ENCODE results near the gene NEK7. TPM values are rescaled to one million over a fixed set of nuclear protein-coding genes. Genes with fewer than 3 reads are reported as not detected.

Gene NEK7
- 100 to 1,000 TPM in 1 of 2 donors, 10 to 100 TPM in 1; 80.0 to 108 TPM for total RNA-seq

- peak; percentile 70 to 82 for ATAC-seq
- peaks cover 5% of the 10 kb centered on the region for H3K36me3 Mint-ChIP-seq
- H3K27ac Mint-ChIP-seq, result peak within 1 kb of the TSS; percentile 95 to 98
- H3K4me1 Mint-ChIP-seq (ENCODE audit: low read depth in 2 of 2), result peaks cover 31 to 49% of the 10 kb centered on the region in 2 donors
- no peaks in the 10 kb centered on the region for H3K9me3 Mint-ChIP-seq
- peak within 1 kb of the TSS; percentile 99 for H3K4me3 Mint-ChIP-seq
- H3K27me3 Mint-ChIP-seq, result no peaks in the 10 kb centered on the region
- DNase-seq (ENCODE audit: low spot score), result peak; percentile 78
Measured at GRCh38 chr1:198156745-198157240, at the start of gene NEK7. Gene NEK7, plus strand, starts transcription at chr1:198156998. Its CDS starts 75,583 bp downstream, at chr1:198232581.

DNA sequence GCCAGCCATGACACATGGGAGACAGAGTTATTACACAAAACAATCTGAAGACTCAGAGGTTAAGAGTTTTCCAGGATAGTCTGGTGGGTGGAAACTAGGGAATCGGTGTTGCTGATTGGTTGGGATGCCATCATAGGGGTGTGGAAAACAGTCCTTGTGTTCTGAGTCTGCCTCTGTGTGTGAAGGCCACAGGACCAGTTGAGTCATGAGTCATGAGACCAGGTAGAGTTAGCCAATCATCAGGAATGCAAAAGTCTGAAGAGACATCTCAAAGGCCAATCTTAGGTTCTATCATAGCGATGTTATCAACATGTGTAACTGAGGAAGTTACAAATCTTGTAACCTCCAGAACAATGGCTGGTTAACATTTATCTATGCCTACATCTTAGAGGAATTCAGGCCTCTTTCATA, 49.7 kb upstream of the NEK7 start:
- no peak overlapping the region for H3K4me3 Mint-ChIP-seq
- ATAC-seq (no peak), DNase-seq (ENCODE audit: low spot score) (no peak)
- no peaks in the 10 kb centered on the region for H3K27me3 Mint-ChIP-seq
- peaks cover 4% of the 10 kb centered on the region for H3K9me3 Mint-ChIP-seq
- peak overlapping the region in 1 of 2 donors; percentile 35 for H3K27ac Mint-ChIP-seq
- H3K36me3 Mint-ChIP-seq, result no peaks in the 10 kb centered on the region
- H3K4me1 Mint-ChIP-seq (ENCODE audit: low read depth in 2 of 2), result peaks cover 12 to 17% of the 10 kb centered on the region in 2 donors

- Mint-ChIP-seq H3K4me1 (ENCODE audit: low read depth in 2 of 2) (peaks cover 0 to under 1% of the 10 kb centered on the region in 2 donors), H3K27ac (no peak overlapping the region), H3K4me3 (no peak overlapping the region), H3K27me3 (peaks cover 0 to under 1% of the 10 kb centered on the region in 2 donors), H3K36me3 (no peaks in the 10 kb centered on the region), H3K9me3 (peaks cover 4% of the 10 kb centered on the region)
- ATAC-seq (no peak), DNase-seq (ENCODE audit: low spot score) (no peak)
Measured at GRCh38 chr1:198108636-198109370, 48.0 kb upstream of the NEK7 start.

DNA sequence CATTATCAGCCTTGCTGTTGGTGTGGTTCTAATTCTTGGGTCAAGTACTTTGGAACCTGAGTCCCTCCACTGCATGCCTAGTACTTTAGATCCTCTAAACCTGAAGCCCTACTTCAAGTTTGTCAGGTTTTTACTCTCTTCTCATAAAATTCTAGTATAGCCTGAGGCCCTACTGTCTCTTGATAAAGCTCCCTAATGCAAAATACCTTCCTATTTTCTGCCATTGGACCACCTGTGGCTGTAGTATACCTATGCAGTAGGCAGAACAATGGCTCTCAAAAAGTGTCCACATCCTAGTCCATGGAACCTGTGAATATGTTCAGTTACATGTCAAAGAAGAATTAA, 47.5 kb upstream of the NEK7 start:
- H3K27ac Mint-ChIP-seq, result no peak overlapping the region
- H3K27me3 Mint-ChIP-seq, result peaks cover 0 to 3% of the 10 kb centered on the region in 2 donors
- ATAC-seq, result no peak
- H3K9me3 Mint-ChIP-seq, result peaks cover 4% of the 10 kb centered on the region
- H3K36me3 Mint-ChIP-seq, result no peaks in the 10 kb centered on the region
- DNase-seq (ENCODE audit: low spot score), result no peak
- no peaks in the 10 kb centered on the region for H3K4me1 Mint-ChIP-seq (ENCODE audit: low read depth in 2 of 2)
- H3K4me3 Mint-ChIP-seq, result no peak overlapping the region

GRCh38 chr1:198113342-198113750, 43.5 kb upstream of the NEK7 start:
- Mint-ChIP-seq H3K27ac (no peak overlapping the region), H3K36me3 (no peaks in the 10 kb centered on the region), H3K27me3 (peaks cover 5 to 7% of the 10 kb centered on the region in 2 donors), H3K9me3 (no peaks in the 10 kb centered on the region), H3K4me1 (ENCODE audit: low read depth in 2 of 2) (no peaks in the 10 kb centered on the region), H3K4me3 (no peak overlapping the region)
- DNase-seq (ENCODE audit: low spot score) (no peak), ATAC-seq (no peak)

DNA sequence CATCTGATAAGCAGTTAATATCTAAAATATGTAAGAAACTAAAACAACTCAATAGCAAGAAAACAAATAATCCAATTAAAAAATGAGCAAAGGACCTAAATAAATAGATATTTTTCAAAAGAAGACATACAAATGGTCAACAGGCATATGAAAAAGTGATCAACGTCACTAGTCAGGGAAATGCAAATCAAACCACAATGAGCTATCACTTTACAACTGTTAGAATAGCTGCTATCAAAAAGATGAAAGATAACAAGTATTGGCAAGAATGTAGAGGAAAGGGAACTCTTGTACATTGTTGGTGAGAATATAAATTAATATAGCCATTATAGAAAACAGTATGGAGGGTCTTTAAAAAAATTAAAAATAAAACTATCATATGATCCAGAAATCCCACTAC, 40.7 kb upstream of the NEK7 start:
- Mint-ChIP-seq H3K4me3 (no peak overlapping the region), H3K9me3 (no peaks in the 10 kb centered on the region), H3K27me3 (peaks cover 5 to 7% of the 10 kb centered on the region in 2 donors), H3K4me1 (ENCODE audit: low read depth in 2 of 2) (no peaks in the 10 kb centered on the region), H3K36me3 (no peaks in the 10 kb centered on the region), H3K27ac (no peak overlapping the region)
- ATAC-seq (no peak), DNase-seq (ENCODE audit: low spot score) (no peak)

- DNase-seq (ENCODE audit: low spot score), result no peak
- Mint-ChIP-seq H3K36me3 (no peaks in the 10 kb centered on the region), H3K4me1 (ENCODE audit: low read depth in 2 of 2) (no peaks in the 10 kb centered on the region), H3K27me3 (peaks cover 5 to 7% of the 10 kb centered on the region in 2 donors), H3K9me3 (no peaks in the 10 kb centered on the region), H3K4me3 (no peak overlapping the region), H3K27ac (no peak overlapping the region)
- no peak for ATAC-seq
Measured at GRCh38 chr1:198116469-198116868, 40.3 kb upstream of the NEK7 start.

DNA sequence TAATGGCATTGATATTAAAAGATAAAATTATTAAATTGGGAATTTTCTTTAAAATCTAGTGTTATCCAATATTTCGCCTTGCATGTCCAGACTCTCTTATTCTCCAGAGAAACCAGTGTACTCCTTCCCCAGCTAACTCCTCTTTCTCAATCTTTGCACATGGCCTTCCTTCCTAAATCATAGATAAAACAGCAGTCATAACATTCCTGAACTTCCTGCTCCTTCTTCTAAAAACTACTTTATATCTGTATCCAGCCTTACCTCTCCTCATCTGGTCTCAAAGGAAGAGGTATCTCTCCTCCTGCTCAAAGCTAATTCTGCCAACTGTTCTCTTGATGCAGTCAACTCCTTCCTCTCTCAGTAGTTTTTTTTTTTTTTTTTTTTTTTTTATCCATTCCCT, 39.5 kb upstream of the NEK7 start:
- H3K4me3 Mint-ChIP-seq, result no peak overlapping the region
- H3K27me3 Mint-ChIP-seq, result peaks cover 5 to 7% of the 10 kb centered on the region in 2 donors
- H3K4me1 Mint-ChIP-seq (ENCODE audit: low read depth in 2 of 2), result no peaks in the 10 kb centered on the region
- no peaks in the 10 kb centered on the region for H3K36me3 Mint-ChIP-seq
- no peaks in the 10 kb centered on the region for H3K9me3 Mint-ChIP-seq
- ATAC-seq, result no peak
- H3K27ac Mint-ChIP-seq, result no peak overlapping the region
- no peak for DNase-seq (ENCODE audit: low spot score)

GRCh38 chr1:198118134-198118533, 38.7 kb upstream of the NEK7 start:
- Mint-ChIP-seq H3K4me3 (no peak overlapping the region), H3K4me1 (ENCODE audit: low read depth in 2 of 2) (no peaks in the 10 kb centered on the region), H3K27ac (no peak overlapping the region), H3K27me3 (peaks cover 5 to 7% of the 10 kb centered on the region in 2 donors), H3K36me3 (no peaks in the 10 kb centered on the region), H3K9me3 (no peaks in the 10 kb centered on the region)
- DNase-seq (ENCODE audit: low spot score) (no peak), ATAC-seq (no peak)

DNA sequence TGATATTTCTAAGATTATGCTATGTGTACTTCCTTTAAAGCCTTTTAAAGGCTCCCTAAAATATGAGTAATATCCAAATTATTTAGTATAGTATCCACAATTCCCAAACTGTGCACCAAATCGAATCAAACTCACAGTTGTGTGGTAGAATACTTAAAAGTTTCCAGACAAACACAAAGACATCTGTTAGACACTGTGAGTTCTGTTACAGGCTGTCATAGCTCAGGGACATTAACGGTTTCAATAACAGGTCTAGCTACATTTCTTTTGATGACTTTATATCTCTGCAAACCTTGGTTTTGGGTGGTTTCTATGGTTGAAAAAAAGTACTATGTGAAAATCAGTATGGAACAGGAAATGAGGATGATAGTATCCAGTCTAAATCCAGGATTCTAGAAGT, 36.9 kb upstream of the NEK7 start:
- H3K4me1 Mint-ChIP-seq (ENCODE audit: low read depth in 2 of 2), result no peaks in the 10 kb centered on the region
- no peaks in the 10 kb centered on the region for H3K9me3 Mint-ChIP-seq
- H3K27ac Mint-ChIP-seq, result no peak overlapping the region
- ATAC-seq (no peak), DNase-seq (ENCODE audit: low spot score) (no peak)
- peaks cover 2 to 7% of the 10 kb centered on the region in 2 donors for H3K27me3 Mint-ChIP-seq
- no peak overlapping the region for H3K4me3 Mint-ChIP-seq
- no peaks in the 10 kb centered on the region for H3K36me3 Mint-ChIP-seq

DNA sequence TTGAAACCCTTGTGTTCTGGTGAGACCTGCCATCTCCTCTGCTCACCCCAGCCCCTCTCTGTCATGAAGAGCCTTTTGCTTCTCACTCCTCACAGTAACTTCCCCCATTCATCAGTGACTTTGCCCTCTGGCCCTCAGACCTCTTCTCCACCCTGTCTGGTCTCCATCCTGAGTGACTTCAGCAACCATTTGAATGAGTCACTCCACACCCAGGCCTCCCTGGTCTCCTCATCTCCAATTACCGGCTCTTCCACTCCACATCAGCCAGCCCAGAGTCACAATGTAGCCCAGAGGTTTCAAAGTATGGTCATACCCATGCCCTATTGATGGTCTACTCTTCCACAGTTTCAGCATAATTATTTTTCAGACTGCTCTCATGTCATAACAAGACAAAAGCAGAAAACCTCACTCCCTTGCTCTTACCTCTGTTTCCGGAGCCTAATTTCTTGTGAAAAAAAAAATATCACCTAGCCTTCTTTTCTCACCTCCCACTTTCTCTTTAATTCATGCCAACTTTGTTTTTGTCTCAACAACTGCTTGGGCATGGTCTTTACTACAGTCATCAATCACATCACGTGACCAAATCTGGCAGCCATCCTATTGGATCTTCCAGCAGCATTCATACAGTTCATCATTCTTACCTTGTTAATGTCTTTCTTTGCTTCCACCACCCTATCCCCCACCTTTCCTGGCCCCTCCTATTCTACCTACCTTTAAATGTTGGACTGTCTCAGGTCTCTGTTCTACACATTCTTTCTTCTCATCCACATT, 35.6 kb upstream of the NEK7 start:
- no peak overlapping the region for H3K4me3 Mint-ChIP-seq
- no peaks in the 10 kb centered on the region for H3K36me3 Mint-ChIP-seq
- no peak for DNase-seq (ENCODE audit: low spot score)
- no peaks in the 10 kb centered on the region for H3K4me1 Mint-ChIP-seq (ENCODE audit: low read depth in 2 of 2)
- peak; percentile 60 to 62 for ATAC-seq
- no peaks in the 10 kb centered on the region for H3K9me3 Mint-ChIP-seq
- no peak overlapping the region for H3K27ac Mint-ChIP-seq
- H3K27me3 Mint-ChIP-seq, result peaks cover 2 to 5% of the 10 kb centered on the region in 2 donors

DNA sequence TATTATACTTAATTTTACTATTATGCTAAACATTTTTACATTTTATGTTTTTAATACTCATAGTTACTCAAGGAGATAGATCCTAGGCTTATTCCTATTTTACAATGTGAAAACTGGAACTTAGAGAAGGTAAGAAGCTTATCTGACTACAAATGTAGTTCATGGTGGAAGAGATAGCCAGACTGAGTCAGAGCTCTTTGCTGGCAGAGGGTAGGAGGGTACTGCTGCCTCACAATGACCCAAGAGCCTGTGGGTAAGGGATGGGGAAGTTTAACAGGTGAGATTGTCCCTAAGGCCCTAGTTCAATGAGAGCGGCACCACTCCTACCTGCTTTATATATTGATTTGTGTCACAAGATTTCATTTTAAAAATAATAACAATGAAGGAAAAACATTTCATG, 34.1 kb upstream of the NEK7 start:
- Mint-ChIP-seq H3K27ac (no peak overlapping the region), H3K4me3 (no peak overlapping the region), H3K4me1 (ENCODE audit: low read depth in 2 of 2) (peaks cover 0 to 3% of the 10 kb centered on the region in 2 donors), H3K27me3 (peaks cover 3% of the 10 kb centered on the region in 2 donors), H3K36me3 (no peaks in the 10 kb centered on the region), H3K9me3 (no peaks in the 10 kb centered on the region)
- DNase-seq (ENCODE audit: low spot score) (no peak), ATAC-seq (no peak)

DNA sequence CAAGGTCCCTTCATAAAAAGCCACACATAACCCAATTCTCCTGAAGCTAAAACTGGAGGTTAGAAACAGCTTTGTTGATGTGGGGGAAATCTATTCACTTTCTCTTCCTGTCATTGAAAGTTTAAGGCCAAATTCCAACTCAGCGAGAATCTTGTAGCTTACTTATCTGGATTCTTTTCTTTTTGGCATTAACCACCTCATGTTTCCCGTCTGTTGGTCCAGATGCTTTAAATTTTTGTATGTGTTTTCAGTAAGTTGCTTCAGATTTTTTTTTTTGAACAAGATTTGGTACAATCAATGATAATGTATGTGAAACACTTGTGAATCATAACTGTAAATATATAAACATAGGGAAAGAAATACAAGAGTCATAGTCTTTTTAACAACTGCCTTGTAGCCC, 33.7 kb upstream of the NEK7 start:
- no peak overlapping the region for H3K27ac Mint-ChIP-seq
- no peak overlapping the region for H3K4me3 Mint-ChIP-seq
- ATAC-seq (no peak), DNase-seq (ENCODE audit: low spot score) (no peak)
- no peaks in the 10 kb centered on the region for H3K9me3 Mint-ChIP-seq
- no peaks in the 10 kb centered on the region for H3K36me3 Mint-ChIP-seq
- peaks cover 6 to 8% of the 10 kb centered on the region in 2 donors for H3K27me3 Mint-ChIP-seq
- H3K4me1 Mint-ChIP-seq (ENCODE audit: low read depth in 2 of 2), result peaks cover 0 to 3% of the 10 kb centered on the region in 2 donors

- Mint-ChIP-seq H3K4me1 (ENCODE audit: low read depth in 2 of 2) (peaks cover 0 to 3% of the 10 kb centered on the region in 2 donors), H3K36me3 (no peaks in the 10 kb centered on the region), H3K27ac (no peak overlapping the region), H3K9me3 (no peaks in the 10 kb centered on the region), H3K27me3 (peaks cover 6 to 8% of the 10 kb centered on the region in 2 donors), H3K4me3 (no peak overlapping the region)
- DNase-seq (ENCODE audit: low spot score), result no peak
- ATAC-seq, result no peak
Measured at GRCh38 chr1:198124673-198125072, 32.1 kb upstream of the NEK7 start.

Measured in natural killer cell treated with Interleukin-12 subunit alpha and Interleukin-12 subunit beta and Interleukin-15 and Interleukin-18, amount 100 ng/mL, for 72 hours (primary cell).